Temporal lobe (tissue), 1 donor: Measurements from ENCODE around the gene NDUFA3. TPM values are rescaled to one million over a fixed set of nuclear protein-coding genes. Genes with fewer than 3 reads are reported as not detected.

Experiments used
- total RNA-seq: library from RNA; depleted of rRNA; stranded (reverse); fragments of >200 nt; gene quantifications from one replicate; pipeline ENCODE4 v1.2.3, GENCODE V29; 2014

NDUFA3 gene
- total RNA-seq, 1 donor from 2014 or later = 3.7 TPM

Other genes starting within 250 kb of the NDUFA3 start
- gene MYADM, start 235.0 kb upstream of the NDUFA3 start, total RNA-seq = 3.9 TPM
- gene PRKCG, start 220.7 kb upstream of the NDUFA3 start, total RNA-seq = 2.0 TPM
- gene CACNG7, start 193.6 kb upstream of the NDUFA3 start, total RNA-seq = 12.0 TPM
- 7.6 TPM for gene CACNG8, start 139.9 kb upstream of the NDUFA3 start, total RNA-seq
- gene CACNG6, start 111.2 kb upstream of the NDUFA3 start, total RNA-seq = 0.49 TPM
- gene VSTM1, start 39.0 kb upstream of the NDUFA3 start, total RNA-seq = not detected
- gene TARM1, start 21.5 kb upstream of the NDUFA3 start, total RNA-seq = not detected
- not detected for gene OSCAR, start 2.1 kb upstream of the NDUFA3 start, total RNA-seq
- gene TFPT, start 12.8 kb downstream of the NDUFA3 start, total RNA-seq = 9.6 TPM
- gene PRPF31, start 12.9 kb downstream of the NDUFA3 start, total RNA-seq = 30.7 TPM
- 5.7 TPM for gene CNOT3, start 34.9 kb downstream of the NDUFA3 start, total RNA-seq
- 4.7 TPM for gene LENG1, start 56.9 kb downstream of the NDUFA3 start, total RNA-seq
- gene TMC4, start 70.3 kb downstream of the NDUFA3 start, total RNA-seq = 0.49 TPM
- gene MBOAT7, start 86.7 kb downstream of the NDUFA3 start, total RNA-seq = 18.9 TPM
- 25.1 TPM for gene TSEN34, start 88.5 kb downstream of the NDUFA3 start, total RNA-seq
- gene RPS9, start 98.0 kb downstream of the NDUFA3 start, total RNA-seq = 942 TPM
- not detected for gene LILRB3, start 120.2 kb downstream of the NDUFA3 start, total RNA-seq
- under 0.01 TPM for gene LILRA6, start 139.9 kb downstream of the NDUFA3 start, total RNA-seq
- 0.25 TPM for gene LILRB5, start 154.4 kb downstream of the NDUFA3 start, total RNA-seq
- gene LILRB2, start 178.3 kb downstream of the NDUFA3 start, total RNA-seq = 0.25 TPM
- not detected for gene LILRA5, start 210.3 kb downstream of the NDUFA3 start, total RNA-seq
- not detected for gene LILRA4, start 236.3 kb downstream of the NDUFA3 start, total RNA-seq